Lower lobe of right lung (tissue), 2 donors: ENCODE measurements around the gene CAMKMT. TPM values are rescaled to one million over a fixed set of nuclear protein-coding genes. Genes with fewer than 3 reads are reported as not detected.

Experiments
- ATAC-seq, 2 donors: fragments of 200-7000 bp; cut with Tn5 transposase; one replicate each; pipeline ENCODE4 v1.9.1; 2020 to 2022; ENCODE audit warnings: mild to moderate bottlenecking in 2 of 2, moderate library complexity in 2 of 2
- DNase-seq: peaks from one replicate; pipeline ENCODE4 v3.0.0-alpha.2; 2020
- H3K27ac ChIP-seq: fragments of 200-600 bp; one replicate; pipeline ENCODE4 v1.8.0; 2022
- H3K27me3 ChIP-seq: fragments of 200-600 bp; one replicate; pipeline ENCODE4 v1.8.0; 2022; ENCODE audit warnings: low read depth
- H3K36me3 ChIP-seq: fragments of 200-600 bp; one replicate; pipeline ENCODE4 v1.8.0; 2022; ENCODE audit warnings: mild to moderate bottlenecking
- H3K4me1 ChIP-seq: fragments of 200-600 bp; one replicate; pipeline ENCODE4 v1.8.0; 2022
- H3K4me3 ChIP-seq: fragments of 200-600 bp; one replicate; pipeline ENCODE4 v1.8.0; 2022; ENCODE audit warnings: mild to moderate bottlenecking
- H3K9me3 ChIP-seq: fragments of 200-600 bp; one replicate; pipeline ENCODE4 v1.8.0; 2022
- CTCF ChIP-seq: fragments of 200-600 bp; IDR thresholded peaks from one replicate; pipeline ENCODE4 v1.8.0; 2022; ENCODE audit warnings: antibody characterized with exemption, mild to moderate bottlenecking
- intact Hi-C: fragments of 100-400 bp; cut with DNase I; formaldehyde crosslinking; loops from one replicate; pipeline ENCODE4 v1.11.0; 2022
- total RNA-seq: library from RNA; stranded (reverse); fragmentation: NEBNext Ultra II Directional; extraction: Animal tissue kit (Norgen Biotek cat#: 25700); gene quantifications from one replicate; pipeline ENCODE4 v1.2.1, GENCODE V29; 2021
- donor health status: DM: no; HTN: yes; CAD: no; lungs with severe emphysema.

CAMKMT gene
- total RNA-seq, 1 donor from 2014 or later: 10.5 TPM

GRCh38 chr2:44515416-44515815 lies 153.7 kb downstream of the CAMKMT start:
- Histone ChIP-seq H3K36me3 (no peaks in the 10 kb centered on the region), H3K27ac (no peak overlapping the region), H3K4me3 (no peak overlapping the region), H3K4me1 (no peaks in the 10 kb centered on the region), H3K27me3 (no peaks in the 10 kb centered on the region), H3K9me3 (no peaks in the 10 kb centered on the region)
- DNase-seq (no peak), ATAC-seq (no peak)
- intact Hi-C loops: no loop called here
- no peak for TF ChIP-seq CTCF

DNA sequence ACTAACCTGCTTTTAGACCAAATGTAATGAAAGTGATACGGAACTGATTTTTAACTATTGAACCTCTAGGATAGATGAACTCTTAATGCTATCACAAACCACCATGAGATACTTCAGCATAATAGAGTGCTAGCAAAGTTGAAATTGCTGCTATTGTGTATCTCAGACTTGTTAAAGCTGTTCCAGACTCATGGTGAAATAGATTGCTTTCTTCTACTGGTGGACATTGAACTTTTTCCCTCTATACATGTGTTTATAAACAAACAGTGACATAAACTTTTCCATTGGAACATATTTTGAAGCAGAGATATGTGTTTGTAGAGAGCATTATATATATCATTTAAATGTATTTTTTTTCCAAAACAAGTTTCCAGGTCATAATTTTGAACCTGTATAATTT lies 157.3 kb downstream of the CAMKMT start:
- ATAC-seq (no peak), DNase-seq (no peak)
- Histone ChIP-seq H3K27me3 (no peaks in the 10 kb centered on the region), H3K9me3 (peaks cover 17% of the 10 kb centered on the region), H3K4me3 (no peak overlapping the region), H3K4me1 (no peaks in the 10 kb centered on the region), H3K27ac (no peak overlapping the region), H3K36me3 (no peaks in the 10 kb centered on the region)
- TF ChIP-seq CTCF: no peak
- intact Hi-C loops: no loop called here

DNA sequence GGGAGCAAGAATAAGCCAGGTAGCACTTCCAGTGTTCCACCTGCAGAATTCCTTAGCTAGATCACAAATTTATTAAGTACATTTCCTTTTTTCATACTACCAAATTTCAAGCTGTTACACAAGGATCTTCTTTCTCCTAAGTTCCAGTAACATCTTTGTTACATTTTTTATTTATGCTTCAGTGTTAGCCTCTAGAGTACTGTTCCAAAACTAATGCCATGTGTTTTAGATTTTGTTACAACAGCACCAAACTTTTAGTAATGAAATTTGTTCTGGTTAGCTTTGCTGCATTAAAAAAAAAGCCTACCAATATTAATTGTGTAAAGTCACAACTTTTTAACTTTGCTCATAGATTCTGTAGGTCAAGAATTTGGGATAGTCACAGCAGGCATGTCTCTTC lies 161.1 kb downstream of the CAMKMT start:
- ATAC-seq (no peak), DNase-seq (no peak)
- Histone ChIP-seq H3K4me1 (no peaks in the 10 kb centered on the region), H3K27me3 (no peaks in the 10 kb centered on the region), H3K9me3 (peaks cover 17% of the 10 kb centered on the region), H3K36me3 (no peaks in the 10 kb centered on the region), H3K27ac (no peak overlapping the region), H3K4me3 (no peak overlapping the region)
- intact Hi-C loops: no loop called here
- TF ChIP-seq CTCF: no peak

- H3K4me3 ChIP-seq: no peak overlapping the region
- no peak for ATAC-seq
- no peaks in the 10 kb centered on the region for H3K27me3 ChIP-seq
- no peak overlapping the region for H3K27ac ChIP-seq
- peaks cover 17% of the 10 kb centered on the region for H3K9me3 ChIP-seq
- no peaks in the 10 kb centered on the region for H3K36me3 ChIP-seq
- no peak for DNase-seq
- H3K4me1 ChIP-seq: no peaks in the 10 kb centered on the region
- intact Hi-C loops: no loop called here
- TF ChIP-seq CTCF: no peak
Observed at GRCh38 chr2:44524347-44524926, 162.7 kb downstream of the CAMKMT start.

- no peaks in the 10 kb centered on the region for H3K4me1 ChIP-seq
- intact Hi-C loops: no loop called here
- no peak for TF ChIP-seq CTCF
Observed at GRCh38 chr2:44526352-44526751, 164.6 kb downstream of the CAMKMT start.

More at GRCh38 chr2:44526352-44526751, 164.6 kb downstream of the CAMKMT start:
- Histone ChIP-seq H3K36me3 (no peaks in the 10 kb centered on the region), H3K27ac (no peak overlapping the region), H3K9me3 (peaks cover 14% of the 10 kb centered on the region), H3K4me3 (no peak overlapping the region), H3K27me3 (no peaks in the 10 kb centered on the region)
- no peak for DNase-seq
- ATAC-seq: no peak
